Astrocyte of the spinal cord (primary cell): Measurements from ENCODE around the gene FNDC3B.
A peak's percentile ranks its signal among the peaks of the same experiment; 100 is the strongest.
"Not testable (repeated sequence)": the region's sequence is repeated elsewhere in the genome, so short reads cannot be mapped to it uniquely, and the experiment has no call there.

ENCODE experiments used
- DNase-seq: peaks from one replicate; pipeline ENCODE4 v3.0.0; 2011; ENCODE audit warnings: low read depth, low spot score
- H3K4me3 ChIP-seq: 2 replicates; pipeline ENCODE4 v1.5.1; 2011; ENCODE audit warnings: low read depth, mild to moderate bottlenecking, low read length, moderate library complexity
- CTCF ChIP-seq: IDR thresholded peaks from 2 replicates; pipeline ENCODE4 v1.5.1; 2012; ENCODE audit warnings: low read depth, mild to moderate bottlenecking, low read length, inconsistent platforms
- in situ Hi-C: cut with HindIII; loops from 2 replicates; pipeline ENCODE4 v1.10.0; 2017; ENCODE audit warnings: low sequenced_read_pairs

FNDC3B gene

DNA sequence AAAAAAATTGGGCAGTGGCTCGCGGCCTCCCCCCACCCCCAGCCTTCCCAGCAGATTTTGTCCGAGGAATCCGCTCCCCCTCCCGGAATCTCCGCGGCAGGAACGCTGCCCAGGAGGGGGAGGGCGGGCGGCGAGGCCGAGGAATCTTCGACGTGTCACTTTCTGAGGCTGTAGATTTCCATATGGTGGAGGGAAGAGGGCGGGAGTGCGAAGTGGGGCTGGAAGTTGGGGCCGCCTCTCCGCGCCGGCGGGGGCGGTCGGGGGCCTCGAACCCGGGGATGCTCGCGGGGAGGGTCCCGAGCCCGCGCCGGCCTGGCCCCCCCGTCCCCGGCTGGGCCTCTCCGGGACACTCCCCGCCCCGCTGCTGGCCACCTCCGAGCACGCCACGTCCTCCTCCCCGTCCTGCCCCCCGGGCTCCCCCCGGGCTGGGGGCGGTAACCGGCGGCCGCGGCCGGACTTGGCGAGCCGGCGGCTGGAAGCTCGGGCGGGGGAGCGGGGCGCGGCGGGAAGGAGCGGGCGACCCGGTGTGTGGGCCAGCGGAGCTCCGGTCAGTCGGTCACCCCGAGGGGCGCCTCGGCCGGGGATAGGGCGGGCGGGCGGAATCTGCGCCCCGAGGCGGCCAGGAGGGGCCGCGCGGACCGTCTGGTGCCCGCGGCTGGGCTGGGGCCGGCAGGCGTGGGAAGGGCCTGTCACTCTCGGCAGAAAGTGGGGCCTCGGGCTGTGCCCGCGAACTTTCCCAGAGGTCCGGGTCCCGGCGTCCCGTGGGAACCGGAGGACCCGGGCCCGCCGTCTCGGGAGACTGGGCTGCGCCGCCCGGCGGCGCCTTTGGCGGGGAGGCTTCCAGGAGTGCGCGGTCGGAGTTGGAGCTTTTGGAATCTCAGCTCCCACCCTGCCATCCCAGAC, 951 bp downstream of the FNDC3B start:
- in situ Hi-C loops: no loop called here
- DNase-seq: peak; percentile 86
- H3K4me3 ChIP-seq: peak overlapping the region; percentile 89
- TF ChIP-seq CTCF: peak; percentile 16

GRCh38 chr3:172040981-172041963, 1.9 kb downstream of the FNDC3B start:
- in situ Hi-C loops: no loop called here
- peak; percentile 54 for DNase-seq
- peak overlapping the region; percentile 89 for H3K4me3 ChIP-seq
- TF ChIP-seq CTCF: no peak

DNA sequence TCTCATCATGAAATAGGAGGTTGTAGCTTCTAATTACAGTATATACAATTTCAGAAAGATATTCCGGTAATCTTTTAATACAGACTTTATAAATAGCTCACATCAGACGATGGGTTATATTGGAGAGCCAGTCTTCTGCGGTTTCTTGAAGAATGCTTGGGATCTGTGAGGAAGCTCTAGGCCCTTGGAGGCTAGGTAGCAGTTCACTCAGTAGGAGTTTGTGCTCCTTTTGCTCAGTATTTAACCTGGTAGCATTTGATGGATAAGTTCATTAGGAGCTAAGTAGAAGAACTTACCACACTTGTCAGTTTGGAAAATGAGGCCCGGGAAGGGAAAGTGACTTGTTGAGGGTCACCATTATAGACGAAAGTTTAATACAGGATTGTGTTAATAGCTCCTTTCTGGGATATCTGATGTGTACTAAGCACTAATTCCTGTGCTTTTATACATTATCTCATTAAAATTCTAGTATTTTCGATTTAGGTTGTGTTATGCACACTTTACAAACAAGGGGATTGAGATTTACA, 2.8 kb downstream of the FNDC3B start:
- TF ChIP-seq CTCF: no peak
- no peak for DNase-seq
- peak overlapping the region; percentile 89 for H3K4me3 ChIP-seq
- in situ Hi-C loops: no loop called here

- H3K4me3 ChIP-seq, in situ Hi-C loops: not testable (repeated sequence)
- DNase-seq: peak; percentile 50
These were observed 3.3 kb downstream of the FNDC3B start for GRCh38 chr3:172042663-172043179.

- no peak overlapping the region for H3K4me3 ChIP-seq
- in situ Hi-C loops: no loop called here
- TF ChIP-seq CTCF: no peak
- no peak for DNase-seq
These were observed 3.9 kb downstream of the FNDC3B start for GRCh38 chr3:172043233-172043632.

DNA sequence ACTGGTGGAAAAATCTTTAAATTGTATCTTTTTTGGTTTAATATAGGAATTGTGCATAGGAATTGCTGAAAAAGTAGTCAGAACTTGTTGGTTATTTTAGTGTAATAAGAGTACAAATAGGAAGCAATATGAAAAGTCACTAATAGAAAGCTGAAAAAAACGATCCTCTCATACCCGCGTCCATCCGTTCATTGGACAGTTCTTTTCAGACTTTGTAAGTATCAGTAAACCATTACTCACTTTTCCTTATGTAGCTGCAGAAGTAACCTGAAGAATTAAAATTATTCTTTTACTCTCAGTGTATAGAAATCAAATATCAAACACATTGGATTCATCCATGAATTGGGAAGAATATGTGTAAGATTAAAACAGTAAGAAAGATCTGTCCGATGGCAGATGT, 4.4 kb downstream of the FNDC3B start:
- no peak for TF ChIP-seq CTCF
- DNase-seq: no peak
- H3K4me3 ChIP-seq: no peak overlapping the region
- in situ Hi-C loops: no loop called here
